ENCODE data around the gene IRGC. TPM values are rescaled to one million over a fixed set of nuclear protein-coding genes. Genes with fewer than 3 reads are reported as not detected.

The IRGC gene
- total RNA-seq, 3 donors from 2014 or later (not counting 1 experiment from before 2014, with no cell fraction given), result not detected

GRCh38 chr19:43768273-43769050 is 52.6 kb downstream of the IRGC start:
- H3K9me3 ChIP-seq (ENCODE audit: control insufficient read depth, insufficient read depth, low read length), result no peaks in the 10 kb centered on the region
- H3K27me3 ChIP-seq (ENCODE audit: control insufficient read depth, insufficient read depth, low read length), result no peaks in the 10 kb centered on the region
- DNase-seq (no peak), ATAC-seq (no peak)
- WGBS (ENCODE audit: insufficient coverage), result 85% methylated on average over 14 of the region's 15 CpGs
- H3K4me1 Mint-ChIP-seq, result no peaks in the 10 kb centered on the region
- H3K4me3 ChIP-seq (ENCODE audit: low read length), result no peak overlapping the region
- H3K36me3 ChIP-seq (ENCODE audit: control insufficient read depth, insufficient read depth, low read length), result no peaks in the 10 kb centered on the region
- peaks cover 0 to 4% of the 10 kb centered on the region in 2 donors for H3K27me3 Mint-ChIP-seq (ENCODE audit: low read depth in 2 of 2)
- no peaks in the 10 kb centered on the region for H3K36me3 Mint-ChIP-seq
- H3K4me1 ChIP-seq (ENCODE audit: control insufficient read depth, insufficient read depth, low read length), result peaks cover 34% of the 10 kb centered on the region
- H3K27ac ChIP-seq (ENCODE audit: low read length), result no peak overlapping the region
- H3K4me3 Mint-ChIP-seq, result no peak overlapping the region
- intact Hi-C loops (cut with micrococcal nuclease), result no loop called here
- H3K9me3 Mint-ChIP-seq, result no peaks in the 10 kb centered on the region
- TF ChIP-seq CTCF (IDR thresholded peaks at IDR 0.05), result no peak
- H3K27ac Mint-ChIP-seq, result no peak overlapping the region

GRCh38 chr19:43769256-43769655 is 53.4 kb downstream of the IRGC start:
- TF ChIP-seq CTCF (IDR thresholded peaks at IDR 0.05), result no peak
- Histone ChIP-seq H3K27ac (ENCODE audit: low read length) (no peak overlapping the region), H3K9me3 (ENCODE audit: control insufficient read depth, insufficient read depth, low read length) (no peaks in the 10 kb centered on the region), H3K36me3 (ENCODE audit: control insufficient read depth, insufficient read depth, low read length) (no peaks in the 10 kb centered on the region), H3K4me1 (ENCODE audit: control insufficient read depth, insufficient read depth, low read length) (peaks cover 29% of the 10 kb centered on the region), H3K4me3 (ENCODE audit: low read length) (no peak overlapping the region), H3K27me3 (ENCODE audit: control insufficient read depth, insufficient read depth, low read length) (no peaks in the 10 kb centered on the region)
- Mint-ChIP-seq H3K4me1 (no peaks in the 10 kb centered on the region), H3K27ac (no peak overlapping the region), H3K27me3 (ENCODE audit: low read depth in 2 of 2) (peaks cover 0 to 4% of the 10 kb centered on the region in 2 donors), H3K36me3 (no peaks in the 10 kb centered on the region), H3K9me3 (no peaks in the 10 kb centered on the region), H3K4me3 (no peak overlapping the region)
- intact Hi-C loops (cut with micrococcal nuclease), result no loop called here
- WGBS (ENCODE audit: insufficient coverage), result 96% methylated on average over 14 of the region's 14 CpGs
- DNase-seq (no peak), ATAC-seq (no peak)

Other genes starting within 250 kb of the IRGC start
- gene PHLDB3, start 211.3 kb upstream of the IRGC start, total RNA-seq, result 10 to 100 TPM; 24.5 to 24.9 (median 24.8) TPM
- gene ETHE1, start 188.9 kb upstream of the IRGC start, total RNA-seq, result 10 to 100 TPM; 22.0 to 25.6 (median 24.6) TPM
- 1 to 10 TPM; 1.9 to 5.4 (median 3.9) TPM for gene ZNF575, start 182.9 kb upstream of the IRGC start, total RNA-seq
- 10 to 100 TPM; 33.2 to 43.9 (median 40.7) TPM for gene XRCC1, start 140.5 kb upstream of the IRGC start, total RNA-seq
- gene PINLYP, start 140.3 kb upstream of the IRGC start, total RNA-seq, result 1 to 10 TPM; 1.7 to 3.0 (median 2.4) TPM
- 10 to 100 TPM; 28.5 to 43.7 (median 32.2) TPM for gene IRGQ, start 119.9 kb upstream of the IRGC start, total RNA-seq
- 10 to 100 TPM in 1 of 3 donors, 1 to 10 TPM in 2; 4.0 to 10.4 (median 5.8) TPM for gene ZNF576, start 119.5 kb upstream of the IRGC start, total RNA-seq
- gene SRRM5, start 104.0 kb upstream of the IRGC start, total RNA-seq, result under 1 TPM; 0.24 to 0.75 (median 0.50) TPM
- gene ZNF428, start 96.4 kb upstream of the IRGC start, total RNA-seq, result 10 to 100 TPM; 36.3 to 50.5 (median 37.6) TPM
- gene CADM4, start 76.2 kb upstream of the IRGC start, total RNA-seq, result under 1 TPM in 2 of 3 donors, not detected in 1; 0.19 to 0.38 TPM
- 100 to 1,000 TPM in 1 of 3 donors, 10 to 100 TPM in 2; 44.5 to 141 (median 55.5) TPM for gene PLAUR, start 45.9 kb upstream of the IRGC start, total RNA-seq
- 10 to 100 TPM; 23.3 to 37.4 (median 28.3) TPM for gene SMG9, start 38.9 kb downstream of the IRGC start, total RNA-seq
- gene KCNN4, start 64.9 kb downstream of the IRGC start, total RNA-seq, result 1 to 10 TPM in 2 of 3 donors, under 1 TPM in 1; 0.72 to 7.1 (median 1.4) TPM
- gene LYPD5, start 86.4 kb downstream of the IRGC start, total RNA-seq, result not detected
- gene ZNF283, start 111.2 kb downstream of the IRGC start, total RNA-seq, result 1 to 10 TPM; 4.1 to 8.0 (median 7.1) TPM
- gene ZNF404, start 167.9 kb downstream of the IRGC start, total RNA-seq, result 1 to 10 TPM; 1.3 to 3.1 (median 1.4) TPM
- 10 to 100 TPM; 10.6 to 24.3 (median 14.5) TPM for gene ZNF45, start 219.2 kb downstream of the IRGC start, total RNA-seq
- 1 to 10 TPM; 1.9 to 2.7 (median 2.2) TPM for gene ZNF221, start 235.2 kb downstream of the IRGC start, total RNA-seq